HG03108 (cell line): ENCODE measurements around the gene FUZ.

ENCODE experiments used
- ATAC-seq: cut with Tn5 transposase; IDR thresholded peaks from one replicate; pipeline ENCODE4 v1.9.1; 2021; ENCODE audit warnings: moderate library complexity; ENCODE audit not compliant: unreplicated experiment

FUZ gene

DNA sequence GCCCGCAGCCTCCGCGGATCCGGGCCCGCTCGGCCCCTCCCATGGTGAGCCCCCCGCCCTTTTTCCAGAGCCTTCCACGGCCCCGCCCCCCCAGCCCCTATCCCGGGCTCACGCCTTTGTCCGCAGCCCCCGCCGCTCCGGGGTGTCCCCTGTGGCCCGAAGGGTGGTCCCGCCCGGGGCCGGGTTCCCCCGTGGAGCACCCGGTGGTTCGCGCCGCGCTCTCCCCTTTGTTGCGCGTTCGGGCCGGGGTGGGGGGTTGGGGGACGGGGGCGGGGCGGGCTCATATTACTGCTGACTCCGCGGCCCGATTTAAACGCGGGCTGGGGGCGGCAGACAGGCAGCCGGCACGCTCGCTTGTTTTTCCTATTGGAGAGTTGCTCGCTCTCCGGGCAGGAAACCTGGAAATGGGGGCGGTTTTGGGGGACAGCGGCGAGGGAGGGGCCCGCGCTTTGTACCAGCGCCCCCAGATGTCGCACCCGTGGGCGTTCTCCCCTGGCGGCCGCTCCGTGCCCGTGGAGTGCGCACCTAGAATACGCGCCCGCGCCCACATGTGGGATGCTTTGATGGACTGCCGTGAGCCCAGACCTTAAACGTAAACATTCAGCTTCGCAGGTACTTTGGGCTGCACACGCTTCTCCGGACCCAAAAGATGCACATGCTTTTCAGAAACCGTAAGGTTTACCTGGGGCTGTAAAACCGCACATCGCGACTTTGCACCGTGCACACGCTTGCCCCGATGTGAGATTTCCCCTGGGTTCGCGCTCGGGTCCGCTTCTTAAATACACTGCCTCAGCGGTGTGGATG, 38.6 kb upstream of the FUZ start:
- ATAC-seq, result no peak

DNA sequence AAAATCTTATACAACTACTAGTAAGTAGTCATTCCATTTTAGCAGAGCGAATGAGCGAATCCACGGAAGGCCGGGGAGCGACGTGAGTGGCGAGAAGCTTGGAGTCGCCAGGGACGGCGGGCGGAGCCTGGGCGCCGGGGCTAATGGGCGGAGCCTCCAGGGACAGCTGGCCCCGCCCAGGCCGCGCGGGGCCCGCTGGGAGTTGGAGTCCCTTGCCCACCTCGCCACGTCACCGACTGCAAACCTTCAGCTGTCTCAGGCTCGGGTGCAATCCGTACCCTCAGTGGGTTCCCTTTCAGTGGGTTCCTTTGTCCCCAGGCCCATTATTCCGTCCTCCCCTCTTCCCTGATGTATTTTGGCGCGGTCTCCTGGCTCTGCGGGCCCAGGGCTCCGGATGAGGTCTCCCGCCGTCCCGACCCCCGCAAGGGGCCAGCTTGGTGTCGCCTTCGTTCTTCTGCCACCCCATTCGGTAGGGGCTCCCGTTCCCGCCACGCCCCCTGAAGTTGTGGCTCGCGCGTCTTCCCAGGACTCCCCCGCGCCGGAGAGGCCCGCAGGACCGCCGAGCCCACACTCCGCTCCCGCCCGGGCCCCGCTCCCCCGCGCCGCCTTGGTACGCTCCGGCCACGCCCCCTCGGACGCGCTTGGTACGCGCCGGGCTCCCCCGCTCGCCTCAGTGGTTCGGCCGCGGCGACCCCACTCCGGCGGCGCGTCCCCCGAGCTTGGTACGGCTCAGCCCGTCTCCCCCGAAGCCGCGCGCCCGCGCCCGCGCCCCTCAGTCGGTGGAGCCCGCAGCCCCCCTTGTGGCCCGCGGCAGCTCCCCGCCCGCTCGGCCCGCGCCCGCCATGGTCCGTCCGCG, 37.6 kb upstream of the FUZ start, which contains the start of gene PTOV1:
Gene PTOV1 (plus strand): TSS at position 673 of the 856 bp plus-strand sequence.
- ATAC-seq, result peak; percentile 69

DNA sequence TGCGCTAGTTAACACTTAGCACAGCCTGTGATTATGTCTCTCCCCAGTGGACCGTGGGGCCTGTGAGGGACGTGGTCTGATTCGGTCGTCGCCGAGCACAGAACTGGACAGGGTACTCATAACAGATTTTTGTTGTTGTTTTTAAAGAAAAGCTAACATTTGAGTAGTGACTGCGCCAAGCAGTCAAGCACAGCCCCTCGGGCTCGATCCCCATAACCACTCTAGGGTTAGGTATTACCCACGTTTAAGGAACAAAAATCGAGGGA, 37.1 kb upstream of the FUZ start:
- peak; percentile 1 for ATAC-seq

DNA sequence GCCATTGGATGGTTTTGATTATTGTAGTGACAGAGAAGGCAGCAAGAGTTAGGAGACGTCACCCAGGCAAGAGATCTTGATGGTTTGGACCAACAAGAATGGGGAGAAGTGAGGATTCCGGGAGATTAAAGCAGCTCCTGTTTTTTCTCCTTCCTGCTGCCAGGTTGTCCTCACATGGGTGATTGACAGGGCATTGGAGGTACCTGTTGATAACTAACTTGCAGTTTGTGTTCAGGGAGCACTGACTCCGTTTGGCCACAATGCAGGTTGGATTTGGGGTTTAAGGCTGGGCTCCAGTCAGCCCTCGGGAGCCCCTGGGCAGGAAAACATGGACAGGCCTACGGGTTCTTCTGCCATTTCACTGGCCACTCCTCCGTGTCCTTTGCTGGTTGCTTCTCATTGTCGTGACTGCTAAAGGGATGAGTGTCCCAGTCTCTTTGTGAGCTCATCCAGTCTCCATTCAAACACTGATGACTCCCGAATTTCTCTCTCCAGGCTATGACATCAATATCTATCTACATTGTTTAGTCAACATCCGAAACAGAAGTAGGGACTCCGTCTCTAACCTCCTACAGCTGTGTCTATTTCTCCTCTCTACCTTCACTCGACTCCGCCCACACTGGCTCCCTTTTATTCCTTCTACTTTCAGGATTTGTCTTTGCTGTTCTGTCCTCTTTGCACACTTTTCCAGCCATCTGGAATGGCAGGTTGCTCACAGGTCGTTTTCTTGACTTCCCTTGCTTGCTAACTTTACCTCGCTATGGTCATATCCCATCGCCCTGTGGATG, 36.5 kb upstream of the FUZ start:
- ATAC-seq, result no peak

DNA sequence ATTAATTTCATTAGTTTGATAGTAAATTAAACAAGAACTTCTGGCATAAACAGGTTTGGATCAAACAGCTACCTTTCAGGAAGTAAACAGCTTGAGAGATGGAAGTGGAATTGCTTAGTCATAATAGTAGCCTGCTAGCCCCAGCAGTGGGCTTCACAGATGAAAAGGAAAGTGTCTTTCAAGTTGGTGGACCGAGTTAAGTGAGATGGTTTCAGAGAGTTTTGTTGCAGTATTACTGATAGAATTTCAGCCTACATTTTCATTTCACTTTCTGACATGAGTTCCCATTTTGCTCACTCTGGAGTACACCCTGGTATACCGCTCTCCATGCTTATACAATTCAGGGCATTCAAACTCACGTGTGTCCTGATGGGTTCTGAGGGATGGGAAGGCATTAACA, 35.8 kb upstream of the FUZ start:
- ATAC-seq, result no peak

DNA sequence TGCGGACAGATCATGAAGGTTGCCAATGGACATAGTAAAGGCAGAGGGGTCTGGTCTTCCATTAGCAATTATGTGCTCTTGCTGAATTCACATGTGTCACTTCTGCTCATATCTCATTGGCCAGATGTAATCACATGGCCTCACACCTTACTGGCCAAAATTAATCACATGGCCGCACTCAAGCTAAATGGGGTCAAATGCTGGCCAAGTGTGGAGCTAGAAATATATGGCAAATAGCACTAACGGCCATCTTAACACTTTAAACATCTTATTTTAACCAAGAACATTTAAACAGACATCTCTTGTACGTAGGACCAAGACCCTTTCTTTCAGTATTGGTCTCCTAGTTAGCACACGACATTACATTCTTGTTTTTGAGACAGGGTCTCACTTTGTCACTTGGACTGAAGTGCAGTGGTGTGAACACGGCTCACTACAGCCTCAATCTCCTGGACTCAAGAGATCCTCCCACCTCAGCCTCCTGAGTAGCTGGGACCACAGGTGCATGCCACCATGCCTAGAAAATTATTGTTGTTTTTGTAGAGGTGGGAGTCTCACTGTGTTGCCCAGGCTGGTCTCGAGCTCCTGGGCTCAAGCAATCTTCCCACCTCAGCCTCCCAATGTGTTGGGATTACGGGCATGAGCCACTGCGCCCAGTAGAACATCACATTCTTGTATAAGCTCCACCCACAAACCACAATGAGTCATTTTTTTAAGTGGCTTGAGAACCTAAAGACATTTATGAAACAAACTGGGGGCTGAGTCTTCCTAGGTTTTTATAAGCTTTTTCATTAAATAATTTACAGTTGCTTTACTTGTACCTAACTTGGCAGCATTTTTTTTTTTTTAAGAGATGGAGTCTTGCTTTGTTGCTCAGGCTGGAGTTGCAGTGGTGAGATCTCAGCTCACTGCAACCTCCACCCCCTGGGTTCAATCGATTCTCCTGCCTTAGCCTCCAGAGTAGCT, 34.9 kb upstream of the FUZ start:
- no peak for ATAC-seq

DNA sequence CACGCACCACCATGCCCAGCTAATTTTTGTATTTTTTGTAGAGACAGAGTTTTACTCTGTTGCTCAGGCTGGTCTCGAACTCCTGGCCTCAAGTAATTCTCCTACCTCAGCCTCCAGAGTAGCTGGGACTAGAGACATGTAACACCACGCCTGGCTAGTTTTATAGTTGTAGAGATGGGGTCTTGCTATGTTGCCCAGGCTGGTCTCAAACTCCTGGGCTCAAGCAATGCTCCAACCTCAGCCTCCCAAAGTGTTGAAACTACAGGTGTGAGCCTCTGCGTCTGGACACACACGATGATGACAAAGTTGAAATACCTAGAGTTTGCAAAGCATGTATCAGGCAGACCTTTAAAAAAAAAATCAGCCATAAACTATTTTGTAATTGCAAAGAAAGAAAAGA, 33.3 kb upstream of the FUZ start:
- no peak for ATAC-seq

DNA sequence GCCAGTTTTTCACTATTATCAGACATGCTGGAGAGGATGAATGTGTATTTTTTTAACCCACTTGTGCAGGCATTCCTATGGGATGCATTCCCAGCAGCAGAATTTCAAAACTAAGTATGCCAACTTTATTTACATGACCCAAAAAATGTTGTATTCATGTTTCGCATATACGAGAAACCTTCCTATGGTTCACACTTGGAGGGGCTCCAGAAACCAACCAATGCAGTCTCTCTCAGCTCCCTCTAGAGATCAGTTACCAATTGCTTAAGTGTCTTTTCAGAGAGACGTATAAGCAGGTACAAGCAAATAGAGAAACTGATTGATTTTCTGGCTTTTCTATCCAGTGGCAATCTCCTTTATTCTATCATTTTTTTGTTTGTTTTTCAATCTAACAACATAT, 32.3 kb upstream of the FUZ start:
- no peak for ATAC-seq

DNA sequence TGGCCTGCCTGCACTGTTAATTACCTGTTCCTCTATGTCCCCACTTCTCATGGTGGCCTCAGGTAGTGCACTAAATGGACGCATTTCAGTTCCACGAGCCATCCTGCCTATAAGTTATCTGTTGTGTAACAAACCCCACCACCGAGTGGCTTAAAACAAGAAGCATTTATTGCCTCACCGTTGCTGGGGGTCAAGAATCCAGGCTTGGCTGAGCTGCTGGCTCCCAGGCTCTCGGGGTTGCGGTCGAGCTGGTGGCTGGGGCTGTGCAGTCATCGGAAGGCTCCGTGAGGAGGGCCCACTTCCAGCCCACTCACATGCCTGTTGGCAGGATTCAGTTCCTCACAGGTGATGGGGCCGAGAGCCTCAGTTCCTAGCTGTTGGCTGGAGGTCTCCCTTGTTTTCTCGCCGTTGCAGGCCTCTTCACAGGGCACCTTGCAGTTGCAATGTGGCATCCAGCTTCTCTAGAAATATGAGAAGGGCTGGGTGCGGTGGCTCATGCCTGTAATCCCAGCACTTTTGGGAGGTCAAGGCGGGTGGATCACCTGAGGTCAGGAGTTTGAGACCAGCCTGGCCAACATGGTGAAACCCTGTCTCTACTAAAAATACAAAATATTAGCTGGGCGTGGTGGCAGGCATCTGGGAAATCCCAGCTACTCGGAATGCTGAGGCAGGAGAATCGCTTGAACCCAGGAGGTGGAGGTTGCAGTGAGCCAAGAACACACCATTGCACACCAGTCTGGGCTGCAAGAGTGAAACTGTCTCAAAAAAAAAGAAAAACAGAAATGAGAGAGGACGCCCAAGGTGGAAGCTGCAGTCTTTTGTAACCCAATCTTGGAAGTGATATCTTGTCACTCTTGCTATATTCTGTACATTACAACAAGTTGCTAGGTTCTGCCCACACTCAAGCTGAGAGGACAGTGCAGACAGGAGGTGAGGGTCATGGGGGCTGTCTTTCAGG, 31.3 kb upstream of the FUZ start:
- ATAC-seq, result no peak

DNA sequence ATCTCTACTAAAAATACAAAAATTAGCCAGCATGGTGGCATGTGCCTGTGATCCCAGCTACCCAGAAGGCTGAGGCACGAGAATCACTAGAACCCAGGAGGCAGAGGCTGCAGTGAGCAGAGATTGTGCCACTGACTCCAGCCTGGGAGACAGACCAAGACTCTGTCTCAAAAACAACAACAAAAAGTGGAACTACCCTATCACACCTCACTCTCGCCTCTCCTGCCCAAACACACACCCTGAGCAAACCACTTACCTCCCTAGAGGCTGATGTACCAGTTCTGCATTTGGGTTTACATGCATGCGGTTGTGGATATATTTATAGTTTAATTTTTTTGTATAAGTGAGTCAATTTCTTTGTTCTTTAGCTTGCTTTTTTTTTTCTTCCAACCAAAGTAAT, 30.2 kb upstream of the FUZ start:
- no peak for ATAC-seq

DNA sequence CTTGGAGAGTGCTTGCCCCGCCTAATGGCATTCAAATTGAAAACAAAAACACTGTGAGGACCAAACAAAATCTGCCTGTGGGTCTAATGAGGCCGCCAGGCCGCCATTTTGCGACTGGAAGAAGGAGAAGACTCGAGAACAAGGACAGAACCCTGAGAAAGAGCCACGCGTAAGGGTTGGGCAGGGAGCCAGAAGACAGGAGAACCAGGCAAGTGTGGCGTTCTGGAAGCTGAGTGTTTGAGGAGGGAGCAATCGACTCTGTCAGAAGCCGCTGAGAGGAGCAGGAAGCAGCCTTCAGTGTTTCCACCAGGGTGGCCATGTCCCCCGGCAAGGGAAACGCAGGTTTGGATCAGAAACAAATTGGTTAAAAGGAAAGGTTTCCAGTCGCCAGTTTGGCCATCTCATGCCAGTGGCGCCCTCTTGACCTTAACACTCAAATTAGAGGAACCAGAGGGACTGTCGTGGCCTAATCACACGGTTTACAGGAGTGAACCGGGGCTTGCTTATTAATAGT, 27.7 kb upstream of the FUZ start:
- no peak for ATAC-seq

DNA sequence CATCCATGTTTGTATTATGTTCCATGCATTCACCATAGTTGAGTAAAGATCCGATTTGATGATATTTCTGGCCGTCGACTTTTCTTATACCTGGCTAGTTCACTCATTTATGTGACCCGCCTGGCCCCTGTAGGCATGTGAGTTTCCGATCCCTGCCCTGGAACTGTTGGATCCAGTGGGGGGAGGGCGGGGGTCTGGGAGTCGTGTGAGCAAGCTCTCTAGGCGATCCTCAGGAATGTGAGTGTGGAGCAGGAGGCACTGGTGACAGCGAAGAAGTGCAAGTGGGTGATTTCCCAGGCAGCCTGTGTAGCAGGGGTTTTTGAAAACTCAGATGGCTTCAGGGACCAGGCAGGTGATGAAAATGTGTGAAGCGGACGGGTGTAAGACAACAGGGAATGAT, 27.2 kb upstream of the FUZ start:
- ATAC-seq, result no peak

DNA sequence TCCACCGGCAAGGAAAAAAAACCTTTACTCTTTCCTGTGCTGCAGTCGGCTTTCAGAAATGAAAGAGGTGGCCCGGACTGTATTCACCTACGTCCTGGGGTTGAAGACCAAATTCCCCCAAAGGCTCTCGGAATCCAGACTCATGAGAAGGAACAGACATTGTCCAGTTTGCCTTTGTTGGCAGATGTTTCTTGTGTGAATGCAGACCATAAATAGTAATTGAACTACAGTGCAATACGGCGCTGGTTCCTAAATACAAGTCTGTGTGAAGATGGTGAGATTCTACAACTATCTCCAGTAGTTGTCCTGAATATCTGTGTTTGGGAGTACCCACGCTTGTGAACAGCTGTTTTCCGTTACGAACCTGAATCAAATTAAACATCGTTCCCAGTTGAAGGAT, 26.6 kb upstream of the FUZ start:
- ATAC-seq, result no peak

DNA sequence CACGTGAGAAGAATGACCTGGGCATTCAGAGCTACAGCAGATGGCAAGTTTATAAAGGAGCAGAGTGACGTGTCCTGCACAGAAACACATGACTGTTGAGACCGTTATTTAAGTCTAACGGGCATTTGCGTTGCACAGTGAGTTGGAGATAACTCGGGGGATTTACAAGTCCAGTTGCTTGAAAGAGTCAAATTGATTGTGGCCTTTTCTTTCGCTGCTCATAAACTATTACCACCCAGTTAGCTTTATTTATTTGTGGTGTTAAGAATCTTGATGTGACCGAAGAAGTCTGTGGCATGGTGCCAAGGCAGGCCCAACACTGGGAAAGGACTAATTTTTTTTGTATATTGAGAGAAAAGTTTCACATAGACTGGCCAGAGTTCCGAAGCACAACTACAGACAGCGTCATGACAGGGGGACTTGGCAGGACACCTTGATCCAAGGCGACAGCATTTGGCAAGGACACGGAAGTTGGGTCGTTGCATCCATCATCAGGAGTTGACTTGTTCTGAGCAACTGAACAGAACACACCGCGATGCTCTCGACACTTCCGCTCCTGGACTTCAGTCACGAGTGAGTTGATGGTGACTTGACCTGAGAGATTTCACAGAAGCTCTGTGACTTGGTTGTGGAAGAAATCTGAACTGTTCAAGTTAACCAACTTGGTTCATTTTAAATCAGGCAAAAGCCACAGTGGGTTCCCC, 25.9 kb upstream of the FUZ start:
- no peak for ATAC-seq

DNA sequence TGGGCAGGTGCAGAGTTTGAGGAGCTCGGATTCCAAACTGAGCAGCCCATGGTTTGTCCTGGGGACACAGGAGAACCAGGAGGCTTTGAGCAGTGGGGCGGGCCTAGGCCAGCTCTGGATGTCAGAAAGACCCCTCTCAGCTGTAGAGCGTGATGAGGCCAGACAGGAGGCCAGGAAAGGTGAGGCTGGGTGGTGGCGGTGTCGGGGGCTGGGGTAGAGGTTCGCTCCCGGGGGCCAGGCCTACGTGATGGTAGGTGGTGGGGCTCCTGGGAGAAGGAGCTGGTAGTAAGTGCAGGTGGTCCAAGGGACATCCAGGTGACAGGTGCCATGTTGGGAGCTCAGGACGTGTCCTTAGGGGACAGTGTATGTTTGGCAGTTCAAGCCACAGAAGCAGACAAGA, 24.3 kb upstream of the FUZ start:
- no peak for ATAC-seq

DNA sequence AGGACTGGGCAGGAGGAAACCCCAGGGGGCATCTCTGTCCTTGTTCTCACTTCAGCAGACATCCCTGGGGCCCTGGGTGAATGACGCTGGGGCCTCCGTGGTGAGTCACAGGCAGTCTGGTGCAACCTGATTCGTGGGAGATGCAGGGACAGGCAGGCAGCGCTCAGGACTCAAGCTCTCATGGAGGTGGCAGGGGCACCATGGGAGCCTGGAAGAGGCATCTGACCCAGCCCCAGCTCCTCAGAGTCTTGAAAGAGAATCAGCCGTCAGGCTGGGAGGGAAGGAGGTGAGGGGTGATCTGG, 23.9 kb upstream of the FUZ start:
- ATAC-seq, result no peak

DNA sequence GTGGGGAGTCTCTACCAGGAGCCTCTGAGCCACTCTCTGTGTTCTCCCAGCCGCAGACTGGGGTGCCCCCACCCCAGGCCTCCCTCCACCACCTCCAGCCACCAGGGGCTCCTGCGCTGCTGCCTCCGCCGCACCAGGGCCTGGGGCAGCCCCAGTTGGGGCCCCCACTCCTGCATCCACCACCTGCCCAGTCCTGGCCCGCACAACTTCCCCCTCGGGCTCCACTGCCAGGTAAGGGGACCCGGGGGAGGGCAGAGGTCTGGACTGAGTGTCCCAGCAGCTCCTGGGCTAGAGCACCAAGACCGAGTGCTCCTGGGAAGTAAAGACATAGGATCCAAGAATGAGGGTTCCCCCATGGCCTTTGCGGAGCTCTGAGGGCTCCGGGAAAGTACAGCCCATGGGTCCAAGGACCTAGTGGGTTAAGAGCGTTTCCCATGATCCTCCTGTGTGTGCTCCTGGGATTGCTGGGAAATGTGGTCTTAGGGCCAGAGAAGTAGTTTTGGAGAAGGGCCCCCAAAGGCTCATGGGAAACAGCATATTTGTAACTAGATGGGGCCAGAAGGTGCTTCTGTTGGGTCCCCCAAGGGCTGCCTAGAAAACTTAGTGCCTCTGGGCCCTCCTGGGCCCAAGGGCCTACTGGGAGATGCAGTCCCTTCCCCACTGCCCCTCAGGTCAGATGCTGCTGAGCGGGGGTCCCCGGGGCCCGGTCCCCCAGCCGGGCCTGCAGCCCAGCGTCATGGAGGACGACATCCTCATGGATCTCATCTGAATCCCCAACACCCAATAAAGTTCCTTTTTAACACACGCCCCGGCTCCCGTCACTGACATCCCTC, 23.3 kb upstream of the FUZ start:
- no peak for ATAC-seq

DNA sequence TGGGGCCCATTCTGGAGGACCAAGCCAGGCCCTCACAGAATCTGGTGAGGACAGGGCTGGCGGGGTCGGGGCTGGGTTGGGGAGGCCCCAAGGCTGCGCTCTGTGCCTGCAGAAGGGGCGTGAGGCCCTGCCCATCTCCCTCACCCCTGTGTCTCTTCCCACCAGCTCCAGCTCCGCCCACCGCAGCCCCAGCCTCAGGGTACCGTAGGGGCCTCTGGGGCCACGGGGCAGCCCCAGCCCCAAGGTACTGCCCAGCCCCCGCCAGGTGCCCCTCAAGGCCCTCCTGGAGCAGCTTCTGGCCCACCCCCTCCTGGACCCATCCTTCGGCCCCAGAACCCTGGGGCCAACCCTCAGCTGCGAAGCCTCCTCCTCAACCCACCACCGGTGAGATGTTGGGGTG, 22.5 kb upstream of the FUZ start:
- ATAC-seq, result no peak
